ENCODE data around the gene TAOK2. TPM values are rescaled to one million over a fixed set of nuclear protein-coding genes. Genes with fewer than 3 reads are reported as not detected.
"Not testable (repeated sequence)": the region's sequence is repeated elsewhere in the genome, so short reads cannot be mapped to it uniquely, and the experiment has no call there.

The TAOK2 gene
- total RNA-seq, 5 donors from 2014 or later (not counting 1 experiment from before 2014, with no cell fraction given), result 26.1 to 58.3 (median 55.9) TPM

DNA sequence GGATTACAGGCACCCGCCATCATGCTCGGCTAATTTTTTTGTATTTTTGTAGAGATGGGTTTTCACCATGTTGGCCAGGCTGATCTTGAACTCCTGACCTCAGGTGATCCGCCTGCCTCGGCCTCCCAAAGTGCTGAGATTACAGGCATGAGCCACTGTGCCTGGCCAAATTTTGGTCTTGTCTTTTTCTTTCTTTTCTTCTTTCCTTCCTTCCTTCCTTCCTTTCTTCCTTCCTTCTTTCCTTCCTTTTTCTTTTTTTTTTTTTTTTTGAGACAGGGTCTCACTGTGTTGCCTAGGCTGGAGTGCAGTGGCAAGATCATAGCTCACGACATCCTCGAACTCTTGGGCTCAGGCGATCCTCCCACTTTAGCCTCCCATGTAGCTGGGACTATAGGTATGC, 41.8 kb downstream of the TAOK2 start:
- WGBS (ENCODE audit: insufficient coverage), result no CpG with 5 or more reads among the region's 7 CpGs
- POLR2A ChIA-PET; H3K4me3 Mint-ChIP-seq; H3K27ac Mint-ChIP-seq; H3K27ac ChIP-seq (ENCODE audit: low read length); H3K36me3 ChIP-seq (ENCODE audit: control insufficient read depth in 2 of 2, extremely low read depth in 1 of 2, insufficient read depth in 1 of 2, low read length in 1 of 2); H3K4me1 Mint-ChIP-seq; ATAC-seq (replicated peaks in 1 of 4); DNase-seq; H3K9me3 ChIP-seq; H3K9me3 Mint-ChIP-seq; H3K27me3 Mint-ChIP-seq; H3K4me3 ChIP-seq (ENCODE audit: control insufficient read depth in 1 of 2, extremely low read depth in 1 of 2, low read length in 1 of 2); H3K36me3 Mint-ChIP-seq: not testable (repeated sequence)
- peaks cover 1 to 13% of the 10 kb centered on the region in 2 experiments for H3K4me1 ChIP-seq (ENCODE audit: control insufficient read depth in 1 of 2, extremely low read depth in 1 of 2, insufficient read depth in 2 of 2, low read length in 2 of 2)
- CTCF ChIA-PET, result interaction anchor here in 1 of 2 donors (0.7 kb wide), 1 partner anchor 477 kb away, joined by 3 read pairs; no protein-coding TSS in a partner anchor
- peaks cover under 1 to 28% of the 10 kb centered on the region in 2 experiments for H3K27me3 ChIP-seq (replicated peaks in 1 of 2; ENCODE audit: control insufficient read depth in 2 of 2, extremely low read depth in 1 of 2, insufficient read depth in 2 of 2, low read length in 1 of 2)

GRCh38 chr16:30016555-30017276, 43.0 kb downstream of the TAOK2 start:
- DNase-seq, result no peak
- ChIA-PET POLR2A (interaction anchor here in 1 of 2 donors (0.6 kb wide), 2 partner anchors 37 to 1050 kb away, joined by 8 to 9 read pairs; no protein-coding TSS in a partner anchor), CTCF (no interaction called here)
- no peaks in the 10 kb centered on the region for H3K9me3 ChIP-seq
- no peak for ATAC-seq (replicated peaks in 1 of 4)
- H3K4me3 ChIP-seq (ENCODE audit: control insufficient read depth in 1 of 2, extremely low read depth in 1 of 2, low read length in 1 of 2), result no peak overlapping the region
- no peak overlapping the region for H3K27ac ChIP-seq (ENCODE audit: low read length)
- H3K36me3 ChIP-seq (ENCODE audit: control insufficient read depth in 2 of 2, extremely low read depth in 1 of 2, insufficient read depth in 1 of 2, low read length in 1 of 2), result no peaks in the 10 kb centered on the region
- no peak overlapping the region for H3K27ac Mint-ChIP-seq
- peaks cover 4 to 15% of the 10 kb centered on the region in 2 experiments for H3K4me1 ChIP-seq (ENCODE audit: control insufficient read depth in 1 of 2, extremely low read depth in 1 of 2, insufficient read depth in 2 of 2, low read length in 2 of 2)
- 82% methylated on average over 2 of the region's 8 CpGs for WGBS (ENCODE audit: insufficient coverage)
- no peaks in the 10 kb centered on the region for H3K9me3 Mint-ChIP-seq
- peaks cover 0 to 30% of the 10 kb centered on the region in 2 experiments for H3K27me3 ChIP-seq (replicated peaks in 1 of 2; ENCODE audit: control insufficient read depth in 2 of 2, extremely low read depth in 1 of 2, insufficient read depth in 2 of 2, low read length in 1 of 2)
- peaks cover 11 to 16% (median 11%) of the 10 kb centered on the region in 3 donors for H3K4me1 Mint-ChIP-seq
- no peak overlapping the region for H3K4me3 Mint-ChIP-seq
- H3K27me3 Mint-ChIP-seq, result peaks cover 4 to 5% of the 10 kb centered on the region in 2 donors
- H3K36me3 Mint-ChIP-seq, result no peaks in the 10 kb centered on the region

DNA sequence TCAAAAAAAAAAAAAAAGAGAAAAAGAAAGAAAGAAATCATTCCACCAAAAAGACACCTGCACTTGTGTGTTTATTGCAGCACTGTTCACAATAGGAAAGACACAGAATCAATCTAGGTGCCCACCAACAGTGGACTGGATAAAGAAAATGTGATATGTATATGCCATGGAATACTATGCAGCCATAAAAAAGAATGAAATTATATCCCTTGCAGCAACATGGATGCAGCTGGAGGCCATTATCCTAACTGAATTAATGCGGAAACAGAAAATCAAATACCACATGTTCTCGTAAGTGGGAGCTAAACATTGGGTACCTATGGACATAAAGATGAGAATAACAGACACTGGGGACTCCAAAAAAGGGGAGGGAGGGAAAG, 43.6 kb downstream of the TAOK2 start:
- Mint-ChIP-seq H3K27me3 (no peaks in the 10 kb centered on the region), H3K4me1 (peaks cover 6 to 11% (median 9%) of the 10 kb centered on the region in 3 donors), H3K4me3 (no peak overlapping the region), H3K36me3 (no peaks in the 10 kb centered on the region), H3K9me3 (no peaks in the 10 kb centered on the region), H3K27ac (no peak overlapping the region)
- ChIA-PET POLR2A (interaction anchor here in 1 of 2 donors (0.7 kb wide), 1 partner anchor 42 kb away, joined by 6 read pairs; no protein-coding TSS in a partner anchor), CTCF (no interaction called here)
- H3K36me3 ChIP-seq (ENCODE audit: control insufficient read depth in 2 of 2, extremely low read depth in 1 of 2, insufficient read depth in 1 of 2, low read length in 1 of 2), result no peaks in the 10 kb centered on the region
- WGBS (ENCODE audit: insufficient coverage), result no CpG with 5 or more reads among the region's 2 CpGs
- no peak for DNase-seq
- no peak overlapping the region for H3K4me3 ChIP-seq (ENCODE audit: control insufficient read depth in 1 of 2, extremely low read depth in 1 of 2, low read length in 1 of 2)
- H3K4me1 ChIP-seq (ENCODE audit: control insufficient read depth in 1 of 2, extremely low read depth in 1 of 2, insufficient read depth in 2 of 2, low read length in 2 of 2), result peaks cover 4 to 13% of the 10 kb centered on the region in 2 experiments
- H3K27me3 ChIP-seq (replicated peaks in 1 of 2; ENCODE audit: control insufficient read depth in 2 of 2, extremely low read depth in 1 of 2, insufficient read depth in 2 of 2, low read length in 1 of 2), result peaks cover 0 to 27% of the 10 kb centered on the region in 2 experiments
- ATAC-seq (replicated peaks in 1 of 4), result no peak
- no peak overlapping the region for H3K27ac ChIP-seq (ENCODE audit: low read length)
- H3K9me3 ChIP-seq, result no peaks in the 10 kb centered on the region

DNA sequence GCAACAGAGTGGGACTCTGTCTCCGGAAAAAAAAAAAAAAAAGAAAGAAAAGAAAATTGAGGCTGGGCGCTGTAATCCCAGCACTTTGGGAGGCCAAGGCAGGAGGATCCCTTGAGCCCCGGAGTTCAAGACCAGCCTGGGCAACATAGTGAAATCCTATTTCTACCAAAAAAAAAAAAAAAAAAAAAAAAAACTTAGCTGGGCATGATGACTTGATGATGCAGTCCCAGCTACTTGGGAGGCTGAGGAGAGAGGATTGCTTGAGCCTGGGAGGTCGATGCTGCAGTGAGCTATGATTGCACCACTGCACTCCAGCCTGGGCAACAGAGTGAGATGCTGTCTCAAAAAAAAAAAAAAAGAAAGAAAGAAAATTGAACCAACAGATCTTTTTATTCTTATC, 44.3 kb downstream of the TAOK2 start:
- H3K9me3 Mint-ChIP-seq; H3K36me3 Mint-ChIP-seq; H3K27ac Mint-ChIP-seq; H3K27me3 Mint-ChIP-seq; DNase-seq; H3K9me3 ChIP-seq; H3K27ac ChIP-seq (ENCODE audit: low read length); CTCF ChIA-PET; H3K4me3 ChIP-seq (ENCODE audit: control insufficient read depth in 1 of 2, extremely low read depth in 1 of 2, low read length in 1 of 2); H3K36me3 ChIP-seq (ENCODE audit: control insufficient read depth in 2 of 2, extremely low read depth in 1 of 2, insufficient read depth in 1 of 2, low read length in 1 of 2); H3K4me3 Mint-ChIP-seq; ATAC-seq (replicated peaks in 1 of 4): not testable (repeated sequence)
- WGBS (ENCODE audit: insufficient coverage), result no CpG with 5 or more reads among the region's 4 CpGs
- POLR2A ChIA-PET, result interaction anchor here in 1 of 2 donors (0.7 kb wide), 2 partner anchors 42 to 317 kb away, joined by 4 to 6 read pairs; no protein-coding TSS in a partner anchor
- Histone ChIP-seq H3K27me3 (replicated peaks in 1 of 2; ENCODE audit: control insufficient read depth in 2 of 2, extremely low read depth in 1 of 2, insufficient read depth in 2 of 2, low read length in 1 of 2) (peaks cover 0 to 21% of the 10 kb centered on the region in 2 experiments), H3K4me1 (ENCODE audit: control insufficient read depth in 1 of 2, extremely low read depth in 1 of 2, insufficient read depth in 2 of 2, low read length in 2 of 2) (peaks cover 4 to 13% of the 10 kb centered on the region in 2 experiments)
- H3K4me1 Mint-ChIP-seq, result peaks cover 6 to 11% (median 9%) of the 10 kb centered on the region in 3 donors

- H3K27me3 ChIP-seq (replicated peaks in 1 of 2; ENCODE audit: control insufficient read depth in 2 of 2, extremely low read depth in 1 of 2, insufficient read depth in 2 of 2, low read length in 1 of 2), result peaks cover 0 to 23% of the 10 kb centered on the region in 2 experiments
- H3K9me3 ChIP-seq, result no peaks in the 10 kb centered on the region
- DNase-seq, result no peak
- WGBS (ENCODE audit: insufficient coverage), result 53% methylated on average over 2 of the region's 4 CpGs
- H3K4me1 ChIP-seq (ENCODE audit: control insufficient read depth in 1 of 2, extremely low read depth in 1 of 2, insufficient read depth in 2 of 2, low read length in 2 of 2), result peaks cover 4 to 13% of the 10 kb centered on the region in 2 experiments
- Mint-ChIP-seq H3K36me3 (no peaks in the 10 kb centered on the region), H3K27ac (no peak overlapping the region), H3K4me1 (peaks cover 6 to 11% (median 9%) of the 10 kb centered on the region in 3 donors), H3K27me3 (no peaks in the 10 kb centered on the region), H3K4me3 (peak overlapping the region in 1 of 3 donors; percentile 9), H3K9me3 (no peaks in the 10 kb centered on the region)
- CTCF ChIA-PET, result no interaction called here
- H3K27ac ChIP-seq (ENCODE audit: low read length), result no peak overlapping the region
- POLR2A ChIA-PET, result no interaction called here
- H3K36me3 ChIP-seq (ENCODE audit: control insufficient read depth in 2 of 2, extremely low read depth in 1 of 2, insufficient read depth in 1 of 2, low read length in 1 of 2), result no peaks in the 10 kb centered on the region
- ATAC-seq (replicated peaks in 1 of 4), result no peak
- H3K4me3 ChIP-seq (ENCODE audit: control insufficient read depth in 1 of 2, extremely low read depth in 1 of 2, low read length in 1 of 2), result no peak overlapping the region
Observed at GRCh38 chr16:30018731-30019158, 45.1 kb downstream of the TAOK2 start.

DNA sequence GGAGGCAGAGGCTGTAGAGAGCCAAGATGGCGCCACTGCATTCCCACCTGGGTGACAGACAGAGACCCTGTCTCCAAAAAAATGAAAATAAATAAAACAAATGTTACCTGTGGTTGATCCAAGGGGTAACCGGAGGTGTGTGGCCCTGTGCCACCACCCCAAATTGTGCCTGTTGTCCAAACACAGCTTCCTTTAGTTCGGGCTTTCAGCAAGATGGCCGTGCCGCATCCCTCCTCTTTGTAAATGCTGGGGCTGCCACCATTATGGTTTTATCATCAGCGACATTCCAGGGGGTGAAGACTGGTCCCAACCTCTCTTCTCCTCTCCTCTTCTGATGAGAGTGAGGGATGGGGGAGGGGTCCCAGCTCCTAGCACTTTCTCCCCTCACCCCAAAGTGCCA, 49.2 kb downstream of the TAOK2 start, which contains the start of gene C16orf92:
Gene C16orf92, plus strand, starts transcription at position 312 of the 400 bp plus-strand sequence. CDS start 143 bp downstream, outside the sequence.
- CTCF ChIA-PET, result no interaction called here
- no peak for ATAC-seq (replicated peaks in 1 of 4)
- H3K27me3 ChIP-seq (replicated peaks in 1 of 2; ENCODE audit: control insufficient read depth in 2 of 2, extremely low read depth in 1 of 2, insufficient read depth in 2 of 2, low read length in 1 of 2), result peaks cover 0 to 60% of the 10 kb centered on the region in 2 experiments
- H3K9me3 Mint-ChIP-seq, result no peaks in the 10 kb centered on the region
- peaks cover 14 to 24% of the 10 kb centered on the region in 2 donors for H3K27me3 Mint-ChIP-seq
- WGBS (ENCODE audit: insufficient coverage), result 100% methylated on average over 2 of the region's 6 CpGs
- peaks cover 4 to 13% of the 10 kb centered on the region in 2 experiments for H3K4me1 ChIP-seq (ENCODE audit: control insufficient read depth in 1 of 2, extremely low read depth in 1 of 2, insufficient read depth in 2 of 2, low read length in 2 of 2)
- H3K36me3 ChIP-seq (ENCODE audit: control insufficient read depth in 2 of 2, extremely low read depth in 1 of 2, insufficient read depth in 1 of 2, low read length in 1 of 2), result no peaks in the 10 kb centered on the region
- no peak for DNase-seq
- H3K4me3 ChIP-seq (ENCODE audit: control insufficient read depth in 1 of 2, extremely low read depth in 1 of 2, low read length in 1 of 2), result no peak within 1 kb of the TSS
- peaks cover 8 to 11% (median 9%) of the 10 kb centered on the region in 3 donors for H3K4me1 Mint-ChIP-seq
- POLR2A ChIA-PET, result no interaction called here
- no peak within 1 kb of the TSS for H3K4me3 Mint-ChIP-seq
- H3K27ac ChIP-seq (ENCODE audit: low read length), result no peak within 1 kb of the TSS
- no peaks in the 10 kb centered on the region for H3K36me3 Mint-ChIP-seq
- H3K27ac Mint-ChIP-seq, result no peak within 1 kb of the TSS
- no peaks in the 10 kb centered on the region for H3K9me3 ChIP-seq
